ENCODE results near the gene DPEP2NB.

GRCh38 chr16:67965668-67966548, 49.8 kb downstream of the DPEP2NB start:
- TF ChIP-seq SIN3A (IDR thresholded peaks at IDR 0.05; ENCODE audit: low read depth) (no peak), ATF3 (IDR thresholded peaks at IDR 0.05) (no peak), CTCF (IDR thresholded peaks at IDR 0.05 in 2 of 3, conservative IDR thresholded peaks at IDR 0.05 in 1 of 3; ENCODE audit: borderline replicate concordance in 1 of 3, insufficient read depth in 1 of 3, low read depth in 2 of 3, low read length in 2 of 3) (no peak), ZFX (IDR thresholded peaks at IDR 0.05) (no peak), POLR2AphosphoS5 (IDR thresholded peaks at IDR 0.05; ENCODE audit: low read depth, low read length) (no peak)

All from HCT116 (cell line).